Stimulated activated CD8-positive, alpha-beta memory T cell treated with anti-CD3 and anti-CD28 coated beads, Interleukin-7, amount 100 ng/mL, for 48 hours (primary cell): ENCODE results near the gene CSTF1.

Source experiments
- DNase-seq, 2 donors: peaks; one replicate each; pipeline ENCODE4 v3.0.0-alpha.2; 2020; ENCODE audit warnings: low read depth in 1 of 2; ENCODE audit errors: extremely low read depth in 1 of 2

The CSTF1 gene

DNA sequence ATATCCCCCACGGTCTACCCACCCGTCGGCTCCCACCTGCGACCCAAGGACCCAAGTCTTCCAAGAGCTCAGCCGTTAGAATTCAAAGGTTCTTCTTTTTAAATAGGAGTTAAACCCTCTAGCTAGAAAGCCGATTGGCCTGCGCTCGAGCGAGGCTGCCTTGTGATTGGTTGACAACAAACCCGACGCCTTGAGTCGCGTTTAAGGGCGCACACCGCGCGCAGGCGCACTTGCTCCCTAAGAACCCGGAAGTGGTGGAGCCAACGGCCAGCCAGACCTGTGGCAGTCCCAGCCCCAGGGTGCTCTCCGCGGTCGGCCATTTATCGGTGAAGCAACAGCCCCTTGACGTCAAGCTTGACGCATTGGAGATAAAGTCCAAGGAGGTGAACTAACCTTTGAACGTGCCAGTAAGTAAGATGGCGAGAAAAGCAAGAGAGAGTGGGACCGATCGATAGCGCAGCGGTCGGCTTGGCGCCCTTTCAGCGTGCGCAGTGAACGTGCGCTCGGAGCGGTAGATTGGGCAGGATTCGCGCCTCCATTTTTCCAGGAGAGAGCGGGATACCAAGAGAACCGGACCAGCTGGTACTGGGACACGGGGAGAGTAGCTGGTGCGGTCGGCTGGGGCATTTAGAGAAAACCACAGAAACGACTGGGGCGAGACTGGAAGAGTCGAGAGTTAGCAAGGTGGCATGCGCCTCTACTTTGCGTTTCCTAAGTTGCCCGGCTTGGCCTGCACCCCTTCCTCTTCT is at the start of gene CSTF1, which contains the start of gene AURKA:
Gene CSTF1, plus strand, starts transcription at position 514 of the 749 bp plus-strand sequence. CDS start 2,908 bp downstream, outside the sequence.
Gene AURKA, minus strand, starts transcription at position 84 of the 749 bp plus-strand sequence. CDS start 4,018 bp downstream, outside the sequence.
- peak; percentile 99 to 100 for DNase-seq

DNA sequence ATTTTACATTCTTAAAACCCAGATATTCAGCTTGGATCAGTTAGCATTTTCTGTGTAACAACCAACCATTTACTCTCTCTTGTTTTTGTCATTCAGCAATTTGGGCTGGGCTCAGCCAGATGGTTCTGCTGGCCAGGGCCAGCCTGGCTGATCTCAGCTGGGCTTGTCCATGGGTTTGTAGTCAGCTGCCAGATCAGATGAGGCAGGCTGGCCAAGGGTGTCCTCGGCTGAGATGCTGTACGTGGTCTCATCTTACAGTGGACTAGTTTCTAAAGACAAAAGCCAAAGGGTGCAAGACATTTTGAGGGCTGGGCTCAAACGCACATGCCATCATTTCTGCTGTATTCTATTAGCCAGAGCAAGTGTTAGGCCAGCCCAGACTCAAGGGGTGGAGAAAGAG is 49.7 kb upstream of the CSTF1 start:
- DNase-seq: no peak

DNA sequence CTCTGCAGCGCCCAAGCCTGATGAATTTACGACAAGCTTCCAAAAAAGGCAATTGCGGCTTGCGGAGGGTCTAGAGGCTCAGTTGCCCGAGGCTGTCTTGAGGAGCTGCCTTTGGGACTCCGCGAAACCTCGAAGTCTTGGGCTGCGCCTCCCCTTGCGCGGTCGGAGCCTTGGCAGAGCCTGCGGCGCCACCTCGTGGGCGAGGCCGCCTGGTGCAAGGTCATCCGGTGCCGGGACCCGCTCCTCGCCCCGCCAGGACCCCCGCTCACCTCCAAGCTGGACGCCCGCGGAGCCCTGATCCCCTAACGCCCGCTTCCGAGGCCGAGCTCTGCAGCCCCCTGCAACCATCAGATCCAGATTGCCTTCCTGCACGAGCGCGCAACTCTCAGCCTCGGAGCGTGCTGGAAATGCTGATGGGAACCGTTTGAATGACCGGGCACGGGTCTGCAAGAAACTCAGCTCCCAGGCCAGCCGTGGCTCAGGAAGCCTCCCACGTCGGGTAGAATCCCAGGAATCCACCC is 48.5 kb upstream of the CSTF1 start:
- DNase-seq: peak; percentile 5 to 11

DNA sequence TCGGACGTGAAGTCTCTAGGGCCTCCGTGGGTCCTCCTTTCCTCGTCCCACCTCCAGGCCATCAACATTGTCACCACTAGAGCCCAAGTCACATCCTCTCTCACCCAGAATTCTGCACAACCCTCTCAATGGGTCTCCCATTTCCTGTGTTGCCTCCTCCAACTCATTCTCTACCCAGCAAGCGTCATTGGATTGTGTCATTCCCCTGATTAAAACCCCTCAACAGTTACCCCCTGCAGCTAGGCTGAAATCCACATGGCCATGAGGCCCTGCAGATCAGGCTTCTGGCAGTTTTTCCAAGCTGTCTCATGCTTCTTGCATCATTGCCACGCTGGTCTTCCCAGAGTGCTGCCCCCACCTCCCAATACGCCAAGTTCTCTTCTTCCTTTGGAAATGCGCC is 46.5 kb upstream of the CSTF1 start:
- no peak for DNase-seq

DNA sequence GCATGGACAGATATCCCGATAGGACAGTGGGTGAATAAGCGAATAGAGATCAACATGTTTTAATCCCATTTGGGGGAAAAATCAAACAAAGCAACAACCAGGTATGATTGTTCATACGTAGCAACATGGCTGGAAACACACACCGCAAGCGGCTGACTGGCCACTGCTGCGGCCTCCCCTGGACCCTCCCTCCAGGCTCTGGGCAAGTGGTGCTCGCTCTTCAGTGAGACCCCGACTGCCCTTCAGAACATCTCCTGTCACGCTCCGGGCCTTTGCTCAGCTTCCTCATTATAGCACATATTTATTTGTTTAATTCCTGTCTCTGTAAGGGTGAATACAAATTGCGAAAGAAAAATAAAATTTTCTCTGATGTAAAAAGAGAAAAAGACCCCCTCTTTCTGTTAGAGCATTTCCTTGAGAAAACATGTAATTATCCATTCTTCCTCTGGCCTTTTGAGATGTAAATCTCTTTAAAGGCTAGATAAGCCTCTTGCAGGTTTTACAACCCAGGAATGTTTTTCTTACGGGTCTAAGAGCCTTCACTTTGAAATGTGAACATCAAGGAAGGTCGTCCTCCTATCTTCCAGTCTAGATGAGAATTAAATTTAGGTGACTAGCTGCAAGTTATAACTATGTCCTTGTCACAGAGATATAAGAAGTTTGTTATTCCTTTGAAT is 44.7 kb upstream of the CSTF1 start:
- DNase-seq: no peak

DNA sequence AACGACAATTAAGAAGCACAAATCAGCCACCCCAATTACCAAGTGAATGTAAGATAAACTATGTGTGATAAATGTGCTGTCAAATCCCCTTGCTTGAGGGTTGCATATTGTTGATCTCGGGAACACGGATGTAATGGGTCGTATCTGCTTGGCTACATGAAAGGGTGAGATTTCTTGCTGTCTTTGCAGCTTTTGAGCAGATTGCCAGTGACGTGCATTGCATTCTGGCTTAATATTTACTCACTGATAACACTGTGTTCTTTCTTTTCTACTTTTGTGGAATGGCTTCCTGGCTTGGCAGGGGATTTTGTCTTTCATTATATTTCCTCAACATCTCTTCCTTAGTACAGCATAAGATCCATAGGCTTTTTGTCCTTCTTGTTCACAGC is 44.1 kb upstream of the CSTF1 start:
- DNase-seq: no peak

DNA sequence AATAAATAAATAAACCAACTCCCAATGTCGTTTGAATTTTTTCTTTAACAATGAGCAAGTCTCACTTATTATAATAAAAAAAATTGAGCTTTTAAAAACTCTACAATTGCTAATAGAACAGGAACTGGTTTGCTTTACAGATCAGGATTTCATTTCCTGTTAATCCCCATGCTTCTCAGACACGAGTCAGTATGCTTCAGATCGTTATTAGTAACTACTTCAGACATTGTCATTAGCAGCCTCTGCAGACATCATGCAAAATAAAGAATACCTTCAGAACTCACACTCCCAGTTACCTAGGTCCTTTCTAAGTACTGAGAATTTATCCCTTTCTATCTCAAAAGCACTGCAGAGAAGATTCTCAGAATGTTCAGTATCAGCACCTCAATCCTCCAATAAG is 43.7 kb upstream of the CSTF1 start:
- DNase-seq: no peak

DNA sequence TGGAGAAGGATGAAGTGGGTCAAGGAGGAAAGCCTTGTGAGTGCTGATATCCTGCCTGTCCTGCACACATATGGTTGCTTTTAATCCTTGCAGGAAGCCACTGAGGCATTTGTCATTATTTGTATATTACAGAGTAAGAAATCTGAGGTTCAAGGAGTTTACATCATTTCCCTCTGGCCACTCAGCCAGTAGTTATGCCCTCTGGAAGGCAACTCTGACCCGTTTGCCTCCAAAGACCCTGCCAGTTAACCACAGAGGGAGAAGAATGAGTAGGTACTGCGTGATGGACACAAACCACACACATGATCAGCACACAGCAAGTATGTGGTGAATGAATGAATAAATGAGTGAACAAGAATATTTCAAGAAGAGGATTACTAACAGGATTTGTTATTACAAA is 41.6 kb upstream of the CSTF1 start:
- no peak for DNase-seq

DNA sequence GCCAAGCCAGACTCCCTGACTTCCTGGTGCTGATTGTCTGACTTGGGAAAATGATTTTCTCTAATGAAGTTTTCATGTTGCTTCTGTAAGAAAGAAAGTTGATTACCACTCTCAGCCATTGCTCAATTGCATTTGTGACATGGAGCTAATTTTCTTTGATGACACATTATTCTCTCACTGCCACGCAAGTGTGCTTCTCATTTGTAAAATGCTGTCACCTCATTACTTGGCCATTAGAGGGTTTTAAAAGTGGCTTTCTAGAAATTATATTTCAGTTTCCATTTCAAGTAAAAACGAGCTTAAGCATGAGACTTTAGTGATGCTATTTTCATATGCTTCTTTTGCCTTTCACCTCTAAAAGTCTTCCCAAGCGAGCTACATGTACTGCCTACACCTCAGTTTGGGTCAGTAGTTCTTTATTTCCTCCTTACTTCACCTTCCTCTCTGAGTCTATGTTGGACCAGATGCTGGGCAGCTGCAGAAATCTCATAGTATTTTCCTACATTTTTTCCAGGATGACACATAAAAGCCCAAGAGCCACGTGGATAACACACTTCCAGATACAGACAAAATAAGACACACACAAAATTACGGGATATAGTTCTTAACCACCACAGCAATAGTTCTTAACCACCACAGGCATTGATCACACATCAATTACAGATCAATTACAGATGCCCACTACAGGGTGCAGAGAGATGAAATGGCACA is 39.9 kb upstream of the CSTF1 start:
- DNase-seq: no peak

DNA sequence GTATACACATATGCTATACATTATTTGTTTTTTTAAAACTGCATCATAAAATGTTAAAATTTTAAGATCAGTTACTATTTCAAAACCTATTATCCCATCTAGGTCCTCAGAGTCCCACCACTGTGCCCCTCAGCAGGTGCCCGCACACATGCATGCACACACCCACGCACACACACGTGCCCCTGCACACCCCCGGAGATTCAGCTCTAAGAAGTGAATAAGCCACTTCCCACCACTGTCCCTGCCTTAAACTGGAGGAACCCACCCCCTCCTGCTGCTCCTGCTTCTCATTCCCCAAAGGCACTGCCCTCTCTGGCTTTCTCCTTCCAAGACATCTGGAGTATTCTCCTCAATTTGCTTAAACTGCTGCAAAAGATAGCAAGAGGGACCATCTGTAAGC is 39.1 kb upstream of the CSTF1 start:
- DNase-seq: no peak

DNA sequence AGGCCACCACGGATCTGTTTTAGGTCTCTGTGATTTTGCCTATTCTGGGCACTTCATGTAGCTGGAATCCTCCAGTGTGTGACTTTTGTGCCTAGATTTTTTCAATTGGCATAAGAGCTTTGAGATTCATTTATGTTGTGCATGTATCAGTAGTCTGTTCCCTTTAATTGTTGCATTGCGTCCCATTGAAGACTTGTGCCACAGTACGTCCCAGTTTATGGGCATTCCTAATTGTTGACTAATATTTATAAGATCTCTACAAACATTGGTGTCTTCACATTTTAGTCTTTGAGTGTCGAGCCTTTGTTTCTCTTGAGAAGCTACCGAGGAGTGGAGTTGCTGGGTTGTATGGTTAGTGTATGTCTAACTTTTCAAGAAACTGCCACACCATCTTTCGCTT is 34.4 kb upstream of the CSTF1 start:
- no peak for DNase-seq

DNA sequence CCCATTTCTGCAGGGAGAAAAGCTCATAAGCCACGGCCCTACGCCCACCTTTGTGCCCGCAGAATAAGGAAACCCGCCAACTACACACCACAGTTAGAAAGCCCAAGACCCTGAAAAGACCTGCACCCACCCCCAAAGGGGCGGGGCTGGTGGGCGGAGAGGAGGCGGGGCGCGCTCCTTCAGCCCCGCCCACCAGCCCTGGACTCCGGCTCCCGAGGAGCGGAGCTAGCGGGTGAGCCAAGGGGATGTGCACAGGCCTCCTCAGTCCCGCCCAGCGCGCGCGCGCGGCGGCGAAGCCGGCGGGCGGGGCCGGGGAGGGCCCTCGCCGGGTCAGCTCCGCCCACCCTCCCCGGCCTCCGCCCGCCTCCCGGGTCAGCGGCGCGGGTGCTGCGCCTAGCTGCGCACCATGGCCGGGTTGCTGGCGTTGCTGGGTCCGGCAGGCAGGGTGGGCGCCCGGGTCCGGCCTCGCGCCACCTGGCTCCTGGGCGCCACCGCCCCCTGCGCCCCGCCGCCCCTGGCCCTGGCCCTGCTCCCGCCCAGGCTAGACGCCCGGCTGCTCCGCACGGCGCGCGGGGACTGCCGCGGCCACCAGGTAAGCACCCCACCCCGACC is 33.7 kb upstream of the CSTF1 start, which contains the start of gene FAM210B:
Gene FAM210B, plus strand, starts transcription at position 375 of the 612 bp plus-strand sequence. Its CDS starts 32 bp downstream, at position 407.
- peak; percentile 68 to 72 for DNase-seq

DNA sequence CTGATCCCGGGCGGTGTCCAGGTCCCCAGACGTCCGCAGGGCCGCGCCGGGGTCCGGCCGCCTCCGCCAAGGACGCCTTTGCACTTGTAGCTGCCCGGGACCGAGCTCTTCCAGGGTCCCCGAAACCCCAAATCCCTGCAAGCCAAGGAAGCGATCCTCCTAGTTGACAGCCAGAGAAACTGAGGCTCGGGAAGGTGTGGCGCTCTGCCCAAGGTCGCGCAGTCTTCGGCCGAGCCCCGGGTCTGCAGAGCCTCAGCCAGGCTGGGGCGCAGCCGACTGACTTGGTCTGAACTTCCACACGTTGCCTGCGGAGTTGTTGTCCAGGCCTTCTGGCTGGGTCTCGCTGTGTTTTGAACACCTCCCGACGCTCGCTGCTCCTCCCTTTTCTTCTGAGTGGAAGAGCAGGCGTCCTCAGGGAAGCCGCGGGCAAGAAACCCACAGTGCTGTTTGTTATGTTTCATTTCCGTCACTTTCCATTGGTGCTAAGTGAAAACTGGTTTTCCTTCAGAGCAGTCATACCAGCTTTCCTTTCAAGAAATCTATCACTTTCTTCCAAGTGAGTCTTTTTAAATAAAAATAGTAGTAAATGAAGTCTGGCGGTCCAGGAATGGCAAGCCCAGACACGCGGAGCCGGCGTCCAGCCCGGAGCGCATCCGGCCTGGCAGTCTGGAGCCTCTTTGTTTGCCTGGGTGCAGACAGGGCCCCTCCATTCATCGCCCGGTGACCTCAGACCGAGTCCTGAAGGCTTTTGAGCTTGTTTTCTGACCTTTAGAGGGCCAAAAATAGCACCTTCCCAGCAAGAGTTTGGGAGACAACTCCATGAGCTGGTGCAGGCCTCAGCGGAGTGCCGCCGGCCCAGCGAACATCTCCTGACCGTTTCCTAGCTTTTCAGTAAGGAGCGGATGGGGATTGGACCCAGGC is 33.0 kb upstream of the CSTF1 start:
- no peak for DNase-seq

DNA sequence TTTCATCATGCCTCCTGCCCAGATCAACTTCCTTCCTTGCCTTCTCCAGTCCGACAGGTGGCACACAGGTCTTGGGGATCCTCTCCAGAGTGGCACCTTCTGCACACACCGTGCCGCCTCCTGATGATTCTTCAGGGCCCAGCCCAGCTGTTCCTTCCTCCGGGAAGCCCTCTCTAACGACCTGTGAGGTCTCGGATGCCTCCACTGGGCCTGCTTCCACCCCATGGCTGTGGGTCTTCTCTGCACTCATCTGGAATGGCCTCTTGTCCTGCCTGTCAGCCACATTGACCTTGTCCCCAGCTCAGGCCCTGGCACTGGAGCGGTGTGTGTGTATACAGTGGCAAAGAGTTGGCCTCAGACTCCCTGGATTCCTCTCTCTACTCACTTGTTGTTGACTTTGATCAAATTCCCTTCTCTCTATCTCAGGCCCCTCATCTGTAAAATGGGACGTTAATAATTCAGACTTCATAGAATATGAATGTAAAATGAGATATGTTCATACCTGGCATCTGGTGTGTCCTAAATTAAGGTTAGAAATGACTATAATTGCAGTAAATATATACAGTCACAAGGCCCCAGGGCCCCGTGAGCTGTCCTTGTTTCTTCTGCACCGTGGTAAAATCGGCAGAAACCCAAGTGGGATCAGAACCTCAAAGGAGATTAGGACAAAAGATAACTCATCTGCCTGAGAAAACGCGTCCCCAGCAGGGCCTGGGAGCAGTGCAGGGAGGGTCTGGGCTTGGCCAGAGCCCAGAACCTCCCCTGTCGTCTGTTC is 32.1 kb upstream of the CSTF1 start:
- no peak for DNase-seq

DNA sequence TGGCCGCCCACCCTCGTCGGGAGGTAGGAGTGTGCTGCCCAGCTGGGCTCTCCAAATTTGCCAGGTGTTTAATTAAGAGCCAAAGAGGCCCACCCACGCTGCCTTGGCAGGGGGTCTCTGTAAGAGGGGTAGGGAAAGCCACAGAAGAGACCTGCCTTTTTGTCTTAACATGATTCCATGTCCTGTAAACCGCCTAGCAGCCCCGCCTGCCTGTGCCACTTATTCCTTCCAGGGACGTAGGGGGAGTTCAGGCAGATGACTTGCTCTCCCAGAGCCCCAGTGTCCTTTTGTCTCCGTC is 31.6 kb upstream of the CSTF1 start:
- no peak for DNase-seq

DNA sequence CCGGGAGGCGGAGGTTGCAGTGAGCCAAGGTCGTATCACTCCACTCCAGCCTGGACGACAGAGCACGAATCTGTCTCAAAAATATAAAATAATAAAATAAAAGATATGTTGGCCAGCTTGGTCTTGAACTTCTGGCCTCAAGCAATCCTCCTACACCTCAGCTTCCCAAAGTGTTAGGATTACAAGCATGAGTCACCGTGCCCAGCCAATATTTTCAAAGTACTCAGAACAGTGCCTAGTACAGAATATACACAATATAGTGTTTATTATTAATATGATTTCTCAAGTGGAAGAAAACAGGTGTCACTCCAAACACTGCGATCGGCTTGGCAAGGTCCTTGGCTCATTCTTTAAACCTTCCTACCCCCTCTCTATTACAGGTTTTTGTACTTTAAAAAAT is 30.5 kb upstream of the CSTF1 start:
- DNase-seq: no peak

DNA sequence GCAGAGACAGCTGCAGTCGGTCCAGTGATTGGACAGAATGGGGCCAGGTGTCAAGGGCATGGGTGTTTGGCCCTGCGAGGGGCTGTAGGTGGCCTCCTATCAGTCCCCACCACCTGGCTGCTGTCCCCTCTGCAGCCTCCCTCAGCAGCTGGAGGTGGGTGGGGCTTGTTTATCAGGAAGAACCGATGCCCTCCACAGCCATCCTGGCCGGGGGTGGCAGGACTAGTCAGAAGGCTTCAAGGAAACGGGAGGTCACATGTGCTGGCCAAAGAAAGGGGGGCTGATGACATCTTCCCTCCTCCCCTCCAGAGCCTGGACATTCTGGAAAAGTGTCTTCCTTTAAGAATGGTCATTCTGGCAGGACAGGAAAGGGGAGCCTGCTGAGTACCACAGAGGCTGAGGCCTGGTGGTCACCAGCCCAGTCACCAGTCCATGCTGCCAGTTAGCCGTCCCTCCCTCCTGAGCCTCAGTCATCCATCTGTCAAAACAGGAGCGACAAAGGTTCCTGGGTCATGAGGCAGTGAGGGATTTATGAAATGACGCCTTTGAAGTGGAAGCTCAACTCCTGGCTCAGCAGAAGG is 29.5 kb upstream of the CSTF1 start:
- no peak for DNase-seq

DNA sequence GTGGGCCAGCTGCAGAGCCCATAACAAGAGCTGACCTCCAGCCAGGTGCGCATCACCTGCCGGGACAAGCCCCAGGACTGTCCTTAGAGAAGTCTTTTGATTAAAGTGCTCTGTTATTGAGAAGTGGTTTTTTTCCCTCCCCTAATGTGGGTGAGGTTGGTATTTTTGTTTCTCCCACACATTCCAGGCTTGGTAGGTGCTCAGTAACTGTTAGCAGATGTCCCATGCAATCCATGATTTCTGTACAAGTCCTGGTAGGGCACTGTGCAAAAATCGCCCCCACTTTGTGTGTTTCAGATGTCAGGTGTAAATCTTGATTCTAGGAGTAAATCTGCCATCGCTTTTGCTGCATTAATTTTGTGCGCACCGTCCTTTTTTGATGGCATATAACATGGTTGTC is 29.0 kb upstream of the CSTF1 start:
- DNase-seq: no peak
